Measurements from ENCODE around the gene PAXX. TPM values are rescaled to one million over a fixed set of nuclear protein-coding genes. Genes with fewer than 3 reads are reported as not detected.

The PAXX gene
- total RNA-seq, 1 donor from 2014 or later, result 34.4 TPM

- Mint-ChIP-seq H3K9me3 (ENCODE audit: low read depth) (peaks cover 3% of the 10 kb centered on the region), H3K4me1 (ENCODE audit: low read depth) (peaks cover 3% of the 10 kb centered on the region)
Measured at GRCh38 chr9:136954270-136955083, 37.7 kb upstream of the PAXX start.

DNA sequence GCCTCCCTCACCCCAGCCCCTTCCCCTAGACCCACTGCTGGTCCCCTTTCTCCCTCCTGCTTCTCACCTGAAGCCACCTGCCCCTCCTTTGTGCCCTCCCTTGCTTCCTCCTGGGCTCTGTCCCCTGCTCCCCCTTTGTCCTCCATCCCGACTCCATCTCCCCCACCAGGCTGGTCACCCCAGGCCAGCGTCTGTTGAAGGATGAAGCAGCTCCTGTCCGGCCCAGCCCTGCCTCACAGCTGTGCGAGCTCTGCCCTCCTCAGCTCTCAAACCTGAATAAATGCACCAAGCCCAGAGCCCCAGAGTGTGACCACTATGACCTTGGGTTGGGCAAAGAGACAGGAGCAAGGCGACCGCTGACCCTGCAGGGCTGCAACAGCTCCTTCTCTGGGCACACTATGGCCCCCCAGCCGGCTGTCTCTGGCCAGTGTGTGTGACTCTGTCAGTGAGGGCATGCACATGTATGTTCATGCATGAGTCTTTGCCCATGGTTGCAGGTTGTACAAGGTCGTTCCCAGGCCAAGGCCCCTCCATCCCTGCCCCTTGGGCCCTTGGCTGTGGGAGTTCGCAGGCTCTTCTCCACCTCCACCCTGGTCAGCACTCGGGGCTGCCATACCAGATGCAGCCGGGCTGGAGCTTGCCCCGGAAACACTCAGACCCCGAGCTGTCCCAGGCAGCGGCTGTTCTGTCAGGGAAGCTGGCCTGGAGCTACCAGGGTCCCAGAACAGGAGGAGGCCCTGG is 36.9 kb upstream of the PAXX start:
- no peaks in the 10 kb centered on the region for H3K36me3 Mint-ChIP-seq (ENCODE audit: low read depth)
- no peak overlapping the region for H3K27ac Mint-ChIP-seq (ENCODE audit: unreplicated experiment)
- H3K4me1 Mint-ChIP-seq (ENCODE audit: low read depth), result peaks cover 1% of the 10 kb centered on the region
- peaks cover 2% of the 10 kb centered on the region for H3K27me3 Mint-ChIP-seq (ENCODE audit: low read depth)
- DNase-seq (ENCODE audit: low spot score), result no peak
- H3K4me3 Mint-ChIP-seq (ENCODE audit: unreplicated experiment), result no peak overlapping the region
- TF ChIP-seq, protein P1, sequence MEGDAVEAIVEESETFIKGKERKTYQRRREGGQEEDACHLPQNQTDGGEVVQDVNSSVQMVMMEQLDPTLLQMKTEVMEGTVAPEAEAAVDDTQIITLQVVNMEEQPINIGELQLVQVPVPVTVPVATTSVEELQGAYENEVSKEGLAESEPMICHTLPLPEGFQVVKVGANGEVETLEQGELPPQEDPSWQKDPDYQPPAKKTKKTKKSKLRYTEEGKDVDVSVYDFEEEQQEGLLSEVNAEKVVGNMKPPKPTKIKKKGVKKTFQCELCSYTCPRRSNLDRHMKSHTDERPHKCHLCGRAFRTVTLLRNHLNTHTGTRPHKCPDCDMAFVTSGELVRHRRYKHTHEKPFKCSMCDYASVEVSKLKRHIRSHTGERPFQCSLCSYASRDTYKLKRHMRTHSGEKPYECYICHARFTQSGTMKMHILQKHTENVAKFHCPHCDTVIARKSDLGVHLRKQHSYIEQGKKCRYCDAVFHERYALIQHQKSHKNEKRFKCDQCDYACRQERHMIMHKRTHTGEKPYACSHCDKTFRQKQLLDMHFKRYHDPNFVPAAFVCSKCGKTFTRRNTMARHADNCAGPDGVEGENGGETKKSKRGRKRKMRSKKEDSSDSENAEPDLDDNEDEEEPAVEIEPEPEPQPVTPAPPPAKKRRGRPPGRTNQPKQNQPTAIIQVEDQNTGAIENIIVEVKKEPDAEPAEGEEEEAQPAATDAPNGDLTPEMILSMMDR (IDR thresholded peaks at IDR 0.05), result no peak
- peaks cover 3% of the 10 kb centered on the region for H3K9me3 Mint-ChIP-seq (ENCODE audit: low read depth)

More at GRCh38 chr9:136954270-136955083, 37.7 kb upstream of the PAXX start:
- Mint-ChIP-seq H3K4me3 (ENCODE audit: unreplicated experiment) (no peak overlapping the region), H3K27ac (ENCODE audit: unreplicated experiment) (no peak overlapping the region), H3K27me3 (ENCODE audit: low read depth) (peaks cover 2% of the 10 kb centered on the region), H3K36me3 (ENCODE audit: low read depth) (no peaks in the 10 kb centered on the region)
- no peak for DNase-seq (ENCODE audit: low spot score)
- TF ChIP-seq, protein P1 (IDR thresholded peaks at IDR 0.05), result no peak

GRCh38 chr9:136955943-136956335 is 36.3 kb upstream of the PAXX start:
- Mint-ChIP-seq H3K9me3 (ENCODE audit: low read depth) (peaks cover 3% of the 10 kb centered on the region), H3K4me3 (ENCODE audit: unreplicated experiment) (no peak overlapping the region)

GRCh38 chr9:136956604-136957003 is 35.6 kb upstream of the PAXX start:
- Mint-ChIP-seq H3K9me3 (ENCODE audit: low read depth) (peaks cover 3% of the 10 kb centered on the region), H3K36me3 (ENCODE audit: low read depth) (no peaks in the 10 kb centered on the region), H3K27me3 (ENCODE audit: low read depth) (peaks cover 2% of the 10 kb centered on the region), H3K27ac (ENCODE audit: unreplicated experiment) (no peak overlapping the region), H3K4me3 (ENCODE audit: unreplicated experiment) (no peak overlapping the region), H3K4me1 (ENCODE audit: low read depth) (no peaks in the 10 kb centered on the region)
- DNase-seq (ENCODE audit: low spot score), result no peak
- TF ChIP-seq, protein P1 (IDR thresholded peaks at IDR 0.05), result no peak

More at GRCh38 chr9:136955943-136956335, 36.3 kb upstream of the PAXX start:
- TF ChIP-seq, protein P1 (IDR thresholded peaks at IDR 0.05), result no peak
- H3K27ac Mint-ChIP-seq (ENCODE audit: unreplicated experiment), result no peak overlapping the region
- H3K27me3 Mint-ChIP-seq (ENCODE audit: low read depth), result peaks cover 2% of the 10 kb centered on the region
- DNase-seq (ENCODE audit: low spot score), result no peak
- H3K4me1 Mint-ChIP-seq (ENCODE audit: low read depth), result no peaks in the 10 kb centered on the region
- no peaks in the 10 kb centered on the region for H3K36me3 Mint-ChIP-seq (ENCODE audit: low read depth)

GRCh38 chr9:136957461-136957860 is 34.8 kb upstream of the PAXX start:
- no peak overlapping the region for H3K27ac Mint-ChIP-seq (ENCODE audit: unreplicated experiment)
- no peaks in the 10 kb centered on the region for H3K4me1 Mint-ChIP-seq (ENCODE audit: low read depth)
- no peaks in the 10 kb centered on the region for H3K36me3 Mint-ChIP-seq (ENCODE audit: low read depth)
- H3K4me3 Mint-ChIP-seq (ENCODE audit: unreplicated experiment), result no peak overlapping the region
- TF ChIP-seq, protein P1 (IDR thresholded peaks at IDR 0.05), result no peak
- H3K27me3 Mint-ChIP-seq (ENCODE audit: low read depth), result peaks cover 2% of the 10 kb centered on the region
- no peak for DNase-seq (ENCODE audit: low spot score)
- H3K9me3 Mint-ChIP-seq (ENCODE audit: low read depth), result peaks cover 3% of the 10 kb centered on the region
